Right ventricle myocardium inferior (tissue), 1 donor: ENCODE measurements around the gene HTR2B. TPM values are rescaled to one million over a fixed set of nuclear protein-coding genes. Genes with fewer than 3 reads are reported as not detected.

Experiments
- ATAC-seq: fragments of 200-7000 bp; cut with Tn5 transposase; one replicate; pipeline ENCODE4 v1.9.1; 2020; ENCODE audit warnings: mild to moderate bottlenecking, moderate library complexity
- DNase-seq: peaks from one replicate; pipeline ENCODE4 v3.0.0; 2021; ENCODE audit errors: missing footprints
- intact Hi-C: fragments of 100-400 bp; cut with DNase I; formaldehyde crosslinking; loops from one replicate; pipeline ENCODE4 v1.11.0; 2022
- total RNA-seq: library from RNA; stranded (reverse); fragmentation: NEBNext Ultra II Directional; extraction: Animal tissue kit (Norgen Biotek cat#: 25700); gene quantifications from one replicate; pipeline ENCODE4 v1.2.1, GENCODE V29; 2021
- donor health status: DM: no; HTN: yes; CAD: no; lungs with severe emphysema.

The HTR2B gene
- total RNA-seq, 1 donor from 2014 or later: not detected

GRCh38 chr2:231138699-231139098 lies 13.9 kb upstream of the HTR2B start:
- no peak for DNase-seq
- intact Hi-C loops: no loop called here
- ATAC-seq: no peak

- intact Hi-C loops: no loop called here
- ATAC-seq: no peak
Observed at GRCh38 chr2:231134910-231135655, 10.2 kb upstream of the HTR2B start.

GRCh38 chr2:231133365-231134099 lies 8.7 kb upstream of the HTR2B start:
- DNase-seq (no peak), ATAC-seq (no peak)
- intact Hi-C loops: no loop called here

More at GRCh38 chr2:231134910-231135655, 10.2 kb upstream of the HTR2B start:
- DNase-seq: no peak

GRCh38 chr2:231132129-231132528 lies 7.3 kb upstream of the HTR2B start:
- intact Hi-C loops: no loop called here
- ATAC-seq (no peak), DNase-seq (no peak)

- intact Hi-C loops: no loop called here
- DNase-seq (no peak), ATAC-seq (no peak)
Observed at GRCh38 chr2:231130336-231131056, 5.7 kb upstream of the HTR2B start.

GRCh38 chr2:231129216-231129615 lies 4.4 kb upstream of the HTR2B start:
- no peak for DNase-seq
- no peak for ATAC-seq
- intact Hi-C loops: no loop called here

- intact Hi-C loops: no loop called here
- DNase-seq (no peak), ATAC-seq (no peak)
Observed at GRCh38 chr2:231128541-231128940, 3.7 kb upstream of the HTR2B start.

- DNase-seq (no peak), ATAC-seq (no peak)
- intact Hi-C loops: no loop called here
Observed at GRCh38 chr2:231127936-231128335, 3.1 kb upstream of the HTR2B start.

GRCh38 chr2:231127480-231127879 lies 2.6 kb upstream of the HTR2B start:
- DNase-seq: no peak
- intact Hi-C loops: no loop called here
- ATAC-seq: no peak

GRCh38 chr2:231126123-231126522 lies 1.3 kb upstream of the HTR2B start:
- ATAC-seq: no peak
- intact Hi-C loops: no loop called here
- no peak for DNase-seq

- DNase-seq: no peak
- intact Hi-C loops: loop anchor here (5.0 kb wide), 1 partner anchor 74 kb away; the partner anchor contains the start of gene ARMC9
- ATAC-seq: no peak
Observed at GRCh38 chr2:231123362-231123898, 1.4 kb downstream of the HTR2B start.

- intact Hi-C loops: no loop called here
- ATAC-seq (no peak), DNase-seq (no peak)
Observed at GRCh38 chr2:231118614-231118942, 6.3 kb downstream of the HTR2B start.

GRCh38 chr2:231117922-231118613 lies 6.8 kb downstream of the HTR2B start:
- DNase-seq (no peak), ATAC-seq (no peak)
- intact Hi-C loops: no loop called here

- no peak for DNase-seq
- ATAC-seq: no peak
- intact Hi-C loops: no loop called here
Observed at GRCh38 chr2:231117148-231117547, 7.7 kb downstream of the HTR2B start.

- DNase-seq (no peak), ATAC-seq (no peak)
- intact Hi-C loops: no loop called here
Observed at GRCh38 chr2:231115651-231116050, 9.2 kb downstream of the HTR2B start.

- DNase-seq (no peak), ATAC-seq (no peak)
- intact Hi-C loops: no loop called here
Observed at GRCh38 chr2:231113489-231113888, 11.4 kb downstream of the HTR2B start.

- DNase-seq (no peak), ATAC-seq (no peak)
- intact Hi-C loops: no loop called here
Observed at GRCh38 chr2:231111987-231112386, 12.9 kb downstream of the HTR2B start.

- peak; percentile 31 for ATAC-seq
- intact Hi-C loops: no loop called here
- no peak for DNase-seq
Observed at GRCh38 chr2:231110551-231110950, 14.3 kb downstream of the HTR2B start.
